SK-N-SH (cell line): Measurements from ENCODE around the gene MYH1. TPM values are rescaled to one million over a fixed set of nuclear protein-coding genes. Genes with fewer than 3 reads are reported as not detected.

Source experiments
- CTCF ChIA-PET: fragments of 300-600, 350-600 bp; formaldehyde crosslinking; extraction: SDS; loops from one replicate; lab custom pipeline; 2021; lab: Yijun Ruan, JAX
- POLR2A ChIA-PET: fragments of 350-600 bp; sonication (Branson Sonifier 250); formaldehyde crosslinking; extraction: SDS; loops from one replicate; lab custom pipeline; 2020; ENCODE audit warnings: antibody characterized with exemption, inconsistent platforms; lab: Yijun Ruan, JAX
- DNase-seq: peaks from one replicate; pipeline ENCODE4 v3.0.0; 2012
- H2AFZ ChIP-seq: fragments of 200-600 bp; sonication (generic); 2 replicates; pipeline ENCODE4 v1.8.1; 2016; ENCODE audit warnings: antibody characterized with exemption, mild to moderate bottlenecking, low read depth
- H3F3A ChIP-seq: fragments of 200-600 bp; sonication (generic); replicated peaks from 2 replicates; pipeline ENCODE3; 2016; ENCODE audit warnings: antibody characterized with exemption, mild to moderate bottlenecking; ENCODE audit not compliant: insufficient read depth
- H3K27ac ChIP-seq, 2 experiments: fragments of 200-500 bp in 1 of 2; fragments of 200-600 bp in 1 of 2; sonication (Bioruptor generic) in 1 of 2; sonication (generic), shearing (Covaris generic) in 1 of 2; 2 replicates each; pipeline versions ENCODE4 v1.5.1 to v1.6.1; 2014 to 2016; ENCODE audit warnings: low read depth in 2 of 2, inconsistent platforms in 1 of 2, low read length in 1 of 2, mild to moderate bottlenecking in 1 of 2, mixed read lengths in 1 of 2
- H3K27me3 ChIP-seq: fragments of 200-600 bp; sonication (generic), shearing (Covaris generic); 2 replicates; pipeline ENCODE4 v1.6.1; 2016; ENCODE audit warnings: mixed run types; ENCODE audit not compliant: insufficient read depth
- H3K36me3 ChIP-seq, 2 experiments: fragments of 200-500 bp in 1 of 2; fragments of 200-600 bp in 1 of 2; sonication (Bioruptor generic) in 1 of 2; sonication (generic) in 1 of 2; replicated peaks in 1 of 2; 2 replicates each; pipeline versions ENCODE3 to v1.5.1; 2014 to 2016; ENCODE audit warnings: low read length in 1 of 2, mild to moderate bottlenecking in 1 of 2; ENCODE audit not compliant: insufficient read depth in 2 of 2, control insufficient read depth in 1 of 2
- H3K4me1 ChIP-seq, 2 experiments: fragments of 200-500 bp in 1 of 2; fragments of 200-600 bp in 1 of 2; sonication (Bioruptor generic) in 1 of 2; sonication (generic), shearing (Covaris generic) in 1 of 2; 2 replicates each; pipeline versions ENCODE4 v1.5.1 to v1.6.1; 2014 to 2016; ENCODE audit warnings: low read depth in 1 of 2, low read length in 1 of 2, mixed run types in 1 of 2; ENCODE audit not compliant: insufficient read depth in 2 of 2, control insufficient read depth in 1 of 2
- H3K4me2 ChIP-seq: fragments of 200-600 bp; sonication (generic), shearing (Covaris generic); 2 replicates; pipeline ENCODE4 v1.6.1; 2017; ENCODE audit warnings: mixed run types
- H3K4me3 ChIP-seq, 2 experiments: fragments of 200-500 bp in 1 of 2; fragments of 200-600 bp in 1 of 2; sonication (Bioruptor generic) in 1 of 2; sonication (generic), shearing (Covaris generic) in 1 of 2; 2 replicates each; pipeline versions ENCODE4 v1.5.1 to v1.8.1; 2014 to 2016; ENCODE audit warnings: low read depth in 2 of 2, inconsistent platforms in 1 of 2, low read length in 1 of 2, mild to moderate bottlenecking in 1 of 2, mixed read lengths in 1 of 2, moderate library complexity in 1 of 2
- H3K79me2 ChIP-seq: fragments of 200-600 bp; sonication (generic); 2 replicates; pipeline ENCODE4 v1.8.1; 2017; ENCODE audit warnings: mild to moderate bottlenecking; ENCODE audit not compliant: insufficient read depth
- H3K9ac ChIP-seq: fragments of 200-600 bp; sonication (generic); 2 replicates; pipeline ENCODE4 v1.6.1; 2017; ENCODE audit warnings: mixed run types
- H3K9me2 ChIP-seq: fragments of 200-600 bp; sonication (generic); 2 replicates; pipeline ENCODE4 v1.6.1; 2017; ENCODE audit warnings: mixed run types
- H3K9me3 ChIP-seq: fragments of 200-600 bp; sonication (generic); 2 replicates; pipeline ENCODE4 v1.6.1; 2017; ENCODE audit warnings: mixed run types, mild to moderate bottlenecking, moderate library complexity
- H4K20me1 ChIP-seq: fragments of 200-600 bp; sonication (generic); 2 replicates; pipeline ENCODE4 v1.6.1; 2017; ENCODE audit warnings: mild to moderate bottlenecking, mixed run types; ENCODE audit not compliant: insufficient read depth
- EP300 ChIP-seq, 2 experiments: IDR thresholded peaks; 2 replicates each; pipeline versions ENCODE4 v1.4.0 to v1.6.1; 2012; ENCODE audit warnings: borderline replicate concordance in 1 of 2, low read depth in 1 of 2, low read length in 1 of 2
- FOXM1 ChIP-seq: IDR thresholded peaks from 2 replicates; pipeline ENCODE4 v1.4.0; 2012; ENCODE audit warnings: low read depth, mild to moderate bottlenecking
- GATA2 ChIP-seq: sonication (generic); formaldehyde crosslinking; IDR thresholded peaks from 2 replicates; pipeline ENCODE4 v1.5.0; 2020; ENCODE audit warnings: mild to moderate bottlenecking, missing genetic modification reagents
- MAX ChIP-seq: IDR thresholded peaks from 2 replicates; pipeline ENCODE4 v1.4.0; 2012; ENCODE audit warnings: low read depth
- NFIC ChIP-seq: IDR thresholded peaks from 2 replicates; pipeline ENCODE4 v1.4.0; 2012; ENCODE audit warnings: borderline replicate concordance
- POLR2AphosphoS5 ChIP-seq: IDR thresholded peaks from 2 replicates; pipeline ENCODE4 v1.6.1; 2012; ENCODE audit warnings: low read depth, low read length
- RCOR1 ChIP-seq: fragments of 150-350 bp; IDR thresholded peaks from 2 replicates; pipeline ENCODE4 v1.6.1; 2017; ENCODE audit warnings: antibody characterized with exemption, low read length
- SMC3 ChIP-seq: IDR thresholded peaks from 2 replicates; pipeline ENCODE4 v1.6.1; 2012; ENCODE audit warnings: low read depth, low read length, improper control_type of control experiment
- TAF1 ChIP-seq: IDR thresholded peaks from 2 replicates; pipeline ENCODE4 v1.6.1; 2012; ENCODE audit warnings: low read depth, mild to moderate bottlenecking, low read length, moderate library complexity, borderline replicate concordance
- TCF12 ChIP-seq: IDR thresholded peaks from 2 replicates; pipeline ENCODE4 v1.4.0; 2012
- USF2 ChIP-seq: fragments of 150-350 bp; IDR thresholded peaks from 2 replicates; pipeline ENCODE4 v1.6.1; 2017; ENCODE audit warnings: antibody characterized with exemption, low read length, low read depth, borderline replicate concordance
- YY1 ChIP-seq: IDR thresholded peaks from 2 replicates; pipeline ENCODE4 v1.4.0; 2012; ENCODE audit warnings: low read depth, mild to moderate bottlenecking
- WGBS: methylation state at CpG from one replicate; pipeline ENCODE4 v1.1.6; 2017; ENCODE audit warnings: low lambda C conversion rate; 5-methylcytosine and 5-hydroxymethylcytosine counted together
- polyA plus RNA-seq, 3 experiments: library from polyadenylated mRNA; depleted of rRNA; stranded (reverse); fragments of >200 nt; gene quantifications; 2 replicates each; pipeline ENCODE4 v1.2.3, GENCODE V29; 2012
- TF ChIP-seq, protein P1 (sequence below): IDR thresholded peaks from 2 replicates; pipeline ENCODE4 v1.4.0; 2012; ENCODE audit warnings: low read depth, borderline replicate concordance

The MYH1 gene
- polyA plus RNA-seq, 1 of the 3 experiments (the other 2 are of a cell fraction): 0.03 TPM

DNA sequence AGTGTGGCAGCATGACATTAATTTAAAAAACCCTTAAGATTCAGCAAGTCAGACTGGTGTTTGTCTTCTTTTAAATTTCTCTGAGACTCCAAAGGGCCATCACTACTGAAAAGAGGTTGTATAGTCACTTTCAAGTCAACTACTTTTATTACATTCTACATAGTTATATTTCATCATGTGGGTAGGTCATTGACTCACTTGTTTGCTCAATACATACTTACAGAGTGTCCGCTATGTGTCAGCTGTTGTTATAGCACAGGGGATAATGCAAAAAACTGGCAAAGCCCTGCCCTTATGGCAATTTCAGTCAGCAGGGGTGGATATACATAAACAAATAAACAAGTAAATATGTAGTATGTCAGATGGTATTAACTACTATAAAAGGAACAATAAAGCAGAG, 46.5 kb downstream of the MYH1 start:
- no peaks in the 10 kb centered on the region for H4K20me1 ChIP-seq
- H3F3A ChIP-seq: no peaks in the 10 kb centered on the region
- H3K9ac ChIP-seq: no peak overlapping the region
- H3K27me3 ChIP-seq: no peaks in the 10 kb centered on the region
- H3K9me3 ChIP-seq: no peaks in the 10 kb centered on the region
- no peak for TF ChIP-seq USF2
- no peak for TF ChIP-seq SMC3
- TF ChIP-seq, protein P1, sequence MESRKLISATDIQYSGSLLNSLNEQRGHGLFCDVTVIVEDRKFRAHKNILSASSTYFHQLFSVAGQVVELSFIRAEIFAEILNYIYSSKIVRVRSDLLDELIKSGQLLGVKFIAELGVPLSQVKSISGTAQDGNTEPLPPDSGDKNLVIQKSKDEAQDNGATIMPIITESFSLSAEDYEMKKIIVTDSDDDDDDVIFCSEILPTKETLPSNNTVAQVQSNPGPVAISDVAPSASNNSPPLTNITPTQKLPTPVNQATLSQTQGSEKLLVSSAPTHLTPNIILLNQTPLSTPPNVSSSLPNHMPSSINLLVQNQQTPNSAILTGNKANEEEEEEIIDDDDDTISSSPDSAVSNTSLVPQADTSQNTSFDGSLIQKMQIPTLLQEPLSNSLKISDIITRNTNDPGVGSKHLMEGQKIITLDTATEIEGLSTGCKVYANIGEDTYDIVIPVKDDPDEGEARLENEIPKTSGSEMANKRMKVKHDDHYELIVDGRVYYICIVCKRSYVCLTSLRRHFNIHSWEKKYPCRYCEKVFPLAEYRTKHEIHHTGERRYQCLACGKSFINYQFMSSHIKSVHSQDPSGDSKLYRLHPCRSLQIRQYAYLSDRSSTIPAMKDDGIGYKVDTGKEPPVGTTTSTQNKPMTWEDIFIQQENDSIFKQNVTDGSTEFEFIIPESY: no peak
- TF ChIP-seq RCOR1: no peak
- no peak for TF ChIP-seq NFIC
- TF ChIP-seq, all 33 proteins: peak for 0
- Histone ChIP-seq H3K4me3 (no peak overlapping the region), H3K9me2 (no peaks in the 10 kb centered on the region), H3K79me2 (no peaks in the 10 kb centered on the region), H2AFZ (no peak overlapping the region), H3K27ac (no peak overlapping the region), H3K4me2 (no peak overlapping the region), H3K4me1 (no peaks in the 10 kb centered on the region), H3K36me3 (no peaks in the 10 kb centered on the region)
- ChIA-PET CTCF (no interaction called here), POLR2A (no interaction called here)
- 24% methylated on average over 1 of the region's 1 CpG for WGBS
- DNase-seq: no peak

DNA sequence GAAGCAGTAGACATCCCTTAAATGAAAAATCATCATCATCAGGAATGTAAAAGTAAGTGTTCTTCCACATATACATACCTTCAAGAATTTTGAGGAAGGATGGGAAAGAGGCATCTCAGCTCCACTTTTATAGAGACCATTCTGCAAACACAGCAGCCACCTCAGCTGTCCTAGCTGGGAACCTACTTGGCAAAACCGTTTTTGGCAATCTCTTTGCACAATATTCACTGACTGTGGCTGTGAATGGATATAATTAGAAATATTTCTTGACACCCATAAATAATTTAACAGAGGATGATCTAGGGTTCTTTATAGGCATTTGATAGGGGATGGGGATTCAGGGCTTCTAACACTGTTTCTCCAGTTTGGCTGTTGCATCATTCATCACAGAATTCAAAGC, 48.9 kb downstream of the MYH1 start, which contains the start of gene MYH4:
MYH4 (minus strand) TSS at position 101 of the 400 bp plus-strand sequence. CDS start 2,814 bp downstream, outside the sequence.
- no peak within 1 kb of the TSS for H3K4me2 ChIP-seq
- whole genome bisulfite sequencing: 0% methylated on average over 1 of the region's 1 CpG
- H3K9ac ChIP-seq: no peak within 1 kb of the TSS
- H3K4me1 ChIP-seq: no peaks in the 10 kb centered on the region
- H3K27me3 ChIP-seq: no peaks in the 10 kb centered on the region
- no peaks in the 10 kb centered on the region for H3F3A ChIP-seq
- no peaks in the 10 kb centered on the region for H3K9me2 ChIP-seq
- H3K36me3 ChIP-seq: no peaks in the 10 kb centered on the region
- CTCF ChIA-PET: no interaction called here
- no peaks in the 10 kb centered on the region for H3K9me3 ChIP-seq
- H2AFZ ChIP-seq: no peak within 1 kb of the TSS
- H3K4me3 ChIP-seq: no peak within 1 kb of the TSS
- POLR2A ChIA-PET: no interaction called here
- no peaks in the 10 kb centered on the region for H4K20me1 ChIP-seq
- DNase-seq: no peak
- no peak within 1 kb of the TSS for H3K27ac ChIP-seq
- TF ChIP-seq YY1: no peak
- no peak for TF ChIP-seq POLR2AphosphoS5
- no peak for TF ChIP-seq MAX
- TF ChIP-seq TCF12: no peak
- TF ChIP-seq EP300 (IDR thresholded peaks at IDR 0.05; ENCODE audit: borderline replicate concordance in 1 of 2, low read depth in 1 of 2, low read length in 1 of 2): no peak
- no peak for TF ChIP-seq TAF1
- no peak for TF ChIP-seq FOXM1
- no peak for TF ChIP-seq GATA2 (CRISPR knock-in tag)
- H3K79me2 ChIP-seq: no peaks in the 10 kb centered on the region
